Activated CD8-positive, alpha-beta memory T cell treated with anti-CD3 and anti-CD28 coated beads, Interleukin-2, amount 50 U/mL, for 48 hours (primary cell): ENCODE measurements around the gene FAS.

ENCODE experiments used
- DNase-seq: peaks from one replicate; pipeline ENCODE4 v3.0.0-alpha.2; 2020

Gene FAS

GRCh38 chr10:88990384-88991160 lies at the start of gene FAS:
FAS (plus strand) TSS chr10:88990798; CDS start chr10:88990877, 79 bp downstream.
- DNase-seq = peak; percentile 87

GRCh38 chr10:88941026-88941425 lies 49.6 kb upstream of the FAS start:
- DNase-seq = no peak

GRCh38 chr10:88943778-88944177 lies 46.8 kb upstream of the FAS start:
- no peak for DNase-seq

GRCh38 chr10:88944813-88945212 lies 45.8 kb upstream of the FAS start:
- DNase-seq = no peak

- no peak for DNase-seq
These were observed 44.4 kb upstream of the FAS start for GRCh38 chr10:88946200-88946599.

- DNase-seq = no peak
These were observed 43.5 kb upstream of the FAS start for GRCh38 chr10:88946965-88947590.

GRCh38 chr10:88949051-88949450 lies 41.5 kb upstream of the FAS start:
- no peak for DNase-seq

- DNase-seq = no peak
These were observed 40.4 kb upstream of the FAS start for GRCh38 chr10:88949912-88950837.

GRCh38 chr10:88952647-88953111 lies 37.9 kb upstream of the FAS start, which contains the start of gene ACTA2:
ACTA2 (minus strand) TSS chr10:88952773; CDS start chr10:88948930, 3,843 bp downstream.
- DNase-seq = no peak

- DNase-seq = no peak
These were observed 36.9 kb upstream of the FAS start for GRCh38 chr10:88953662-88954061.

- DNase-seq = no peak
These were observed 36.0 kb upstream of the FAS start for GRCh38 chr10:88954458-88955083.

GRCh38 chr10:88957381-88957780 lies 33.2 kb upstream of the FAS start:
- DNase-seq = no peak

- DNase-seq = no peak
These were observed 31.9 kb upstream of the FAS start for GRCh38 chr10:88958721-88959120.

- no peak for DNase-seq
These were observed 29.8 kb upstream of the FAS start for GRCh38 chr10:88960802-88961201.

GRCh38 chr10:88961266-88961665 lies 29.3 kb upstream of the FAS start:
- DNase-seq = no peak

GRCh38 chr10:88962336-88962735 lies 28.3 kb upstream of the FAS start:
- no peak for DNase-seq

GRCh38 chr10:88963318-88963717 lies 27.3 kb upstream of the FAS start:
- no peak for DNase-seq

GRCh38 chr10:88964360-88964759 lies 26.2 kb upstream of the FAS start:
- no peak for DNase-seq

GRCh38 chr10:88964869-88965415 lies 25.7 kb upstream of the FAS start:
- DNase-seq = no peak

GRCh38 chr10:88966797-88967196 lies 23.8 kb upstream of the FAS start:
- DNase-seq = no peak

GRCh38 chr10:88968391-88968790 lies 22.2 kb upstream of the FAS start:
- DNase-seq = no peak
